K562 (cell line): ENCODE results near the gene ZNF487. TPM values are rescaled to one million over a fixed set of nuclear protein-coding genes. Genes with fewer than 3 reads are reported as not detected.

Source experiments
- FOXA3 ChIP-seq, 2 experiments: fragments of 450-650 bp in 1 of 2; sonication (generic) in 1 of 2; formaldehyde crosslinking; IDR thresholded peaks in 1 of 2; conservative IDR thresholded peaks in 1 of 2; 2 replicates each; pipeline versions ENCODE4 v1.4.0 to v1.8.0; 2020 to 2022; ENCODE audit warnings: mild to moderate bottlenecking in 2 of 2, missing genetic modification reagents in 1 of 2
- GABPB1 ChIP-seq: sonication (generic); formaldehyde crosslinking; IDR thresholded peaks from 2 replicates; pipeline ENCODE4 v1.8.0; 2022; ENCODE audit warnings: mild to moderate bottlenecking, missing genetic modification reagents
- MCM2 ChIP-seq: fragments of 450-650 bp; IDR thresholded peaks from 2 replicates; pipeline ENCODE4 v1.6.1; 2017; ENCODE audit warnings: low read depth, mild to moderate bottlenecking
- NFIC ChIP-seq: fragments of 450-650 bp; IDR thresholded peaks from 2 replicates; pipeline ENCODE4 v1.6.1; 2017; ENCODE audit warnings: mild to moderate bottlenecking, inconsistent platforms
- NFRKB ChIP-seq: fragments of 450-650 bp; IDR thresholded peaks from 2 replicates; pipeline ENCODE4 v1.6.1; 2016; ENCODE audit warnings: low read depth
- NR3C1 ChIP-seq: sonication (generic); formaldehyde crosslinking; IDR thresholded peaks from 2 replicates; pipeline ENCODE4 v1.8.1; 2022; ENCODE audit warnings: missing genetic modification reagents
- PHF21A ChIP-seq: fragments of 450-650 bp; IDR thresholded peaks from 2 replicates; pipeline ENCODE4 v1.6.1; 2017; ENCODE audit warnings: low read depth, borderline replicate concordance
- PHF8 ChIP-seq: fragments of 200-600 bp; sonication (generic); IDR thresholded peaks from 2 replicates; pipeline ENCODE4 v1.6.1; 2012; ENCODE audit warnings: mixed run types, mild to moderate bottlenecking, inconsistent platforms, low read length, moderate library complexity, borderline replicate concordance
- PTRF ChIP-seq: fragments of 450-650 bp; IDR thresholded peaks from 2 replicates; pipeline ENCODE4 v1.6.1; 2016; ENCODE audit warnings: mild to moderate bottlenecking, missing genetic modification characterization, missing compliant biosample characterization
- RAD21 ChIP-seq, 2 experiments: fragments of 250-450 bp in 1 of 2; fragments of 450-650 bp in 1 of 2; sonication (Bioruptor Pico) in 1 of 2; formaldehyde crosslinking in 1 of 2; IDR thresholded peaks in 1 of 2; conservative IDR thresholded peaks in 1 of 2; 2 replicates each; pipeline versions ENCODE4 v1.4.0 to v1.8.0; 2020 to 2022; ENCODE audit warnings: mild to moderate bottlenecking in 2 of 2, moderate library complexity in 1 of 2
- RB1 ChIP-seq: fragments of 450-650 bp; IDR thresholded peaks from 2 replicates; pipeline ENCODE4 v1.6.1; 2017; ENCODE audit warnings: low read depth, mild to moderate bottlenecking
- RBBP5 ChIP-seq: fragments of 200-600 bp; sonication (generic); IDR thresholded peaks from 2 replicates; pipeline ENCODE4 v1.6.1; 2012; ENCODE audit warnings: borderline replicate concordance, mild to moderate bottlenecking, low read length, control low read depth, inconsistent platforms; ENCODE audit not compliant: insufficient read depth, poor library complexity, severe bottlenecking
- RNF2 ChIP-seq: sonication (generic); IDR thresholded peaks from 2 replicates; pipeline ENCODE4 v1.6.1; 2016
- TAF7 ChIP-seq: fragments of 450-650 bp; IDR thresholded peaks from 2 replicates; pipeline ENCODE4 v1.6.1; 2016; ENCODE audit warnings: missing genetic modification characterization, missing compliant biosample characterization
- TEAD1 ChIP-seq, 2 experiments: fragments of 450-650 bp in 1 of 2; sonication (generic) in 1 of 2; formaldehyde crosslinking; IDR thresholded peaks; 2 replicates each; pipeline versions ENCODE4 v1.4.0 to v1.8.0; 2020 to 2022; ENCODE audit warnings: mild to moderate bottlenecking in 2 of 2, missing genetic modification reagents in 1 of 2
- TRIM28 ChIP-seq: fragments of 450-650 bp; IDR thresholded peaks from 2 replicates; pipeline ENCODE4 v1.6.1; 2017
- ZFX ChIP-seq: sonication (generic); formaldehyde crosslinking; IDR thresholded peaks from 2 replicates; pipeline ENCODE4 v1.8.0; 2022; ENCODE audit warnings: mild to moderate bottlenecking, missing genetic modification reagents, moderate library complexity
- ZNF121 ChIP-seq: sonication (generic); formaldehyde crosslinking; conservative IDR thresholded peaks from 2 replicates; pipeline ENCODE4 v1.8.0; 2022; ENCODE audit warnings: missing genetic modification reagents
- ZNF146 ChIP-seq: IDR thresholded peaks from one replicate; pipeline ENCODE4 v1.6.1; 2018; ENCODE audit warnings: missing compliant biosample characterization; ENCODE audit not compliant: unreplicated experiment
- ZNF589 ChIP-seq: fragments of 200-800 bp; sonication (Bioruptor generic); IDR thresholded peaks from 2 replicates; pipeline ENCODE4 v1.6.1; 2016; ENCODE audit warnings: low read depth, missing genetic modification characterization, missing compliant biosample characterization
- polyA plus RNA-seq, 8 experiments: library from polyadenylated mRNA; depleted of rRNA in 4 of 8; stranded (reverse) in 5 of 8; unstranded in 3 of 8; fragments of >200 nt; fragmentation: Nextera tagmentation in 2 of 8; fragmentation: Illumina TruSeq in 1 of 8; extraction: Ambion mirVana in 2 of 8; extraction: Trizol in 1 of 8; gene quantifications; 2 replicates each; pipeline versions ENCODE4 v1.2.1 to v1.2.3, GENCODE V29; 2011 to 2014; ENCODE audit warnings: inconsistent platforms in 1 of 8, missing spikeins in 1 of 8
- total RNA-seq, 7 experiments: library from RNA; depleted of rRNA in 6 of 7; stranded (reverse); fragments of >200 nt in 6 of 7; fragmentation: Illumina TruSeq in 2 of 7; extraction: Trizol in 2 of 7; gene quantifications; 2 replicates each; pipeline versions ENCODE4 v1.2.1 to v1.2.3, GENCODE V29; 2011 to 2021; ENCODE audit warnings: low replicate concordance in 1 of 7
- TF ChIP-seq, protein P1 (sequence below): sonication (generic); formaldehyde crosslinking; IDR thresholded peaks from 2 replicates; pipeline ENCODE4 v1.9.0; 2022; ENCODE audit warnings: mild to moderate bottlenecking, missing genetic modification reagents
- TF ChIP-seq, protein P2 (sequence below), 2 experiments: fragments of 450-650 bp; IDR thresholded peaks; 2 replicates each; pipeline ENCODE4 v1.6.1; 2016
- TF ChIP-seq, protein P3 (sequence below): fragments of 450-650 bp; IDR thresholded peaks from 2 replicates; pipeline ENCODE4 v1.6.1; 2014; ENCODE audit warnings: low read depth, mild to moderate bottlenecking, moderate library complexity, borderline replicate concordance
- TF ChIP-seq, protein P4 (sequence below): sonication (generic); formaldehyde crosslinking; IDR thresholded peaks from 2 replicates; pipeline ENCODE4 v1.8.0; 2022; ENCODE audit warnings: missing genetic modification reagents, mild to moderate bottlenecking, borderline replicate concordance

Gene ZNF487
- total and polyA plus RNA-seq, 9 of the 15 experiments (the other 6 are each of a cell fraction or from before 2014, with no cell fraction given), result 1.9 to 6.5 (median 4.2) TPM

DNA sequence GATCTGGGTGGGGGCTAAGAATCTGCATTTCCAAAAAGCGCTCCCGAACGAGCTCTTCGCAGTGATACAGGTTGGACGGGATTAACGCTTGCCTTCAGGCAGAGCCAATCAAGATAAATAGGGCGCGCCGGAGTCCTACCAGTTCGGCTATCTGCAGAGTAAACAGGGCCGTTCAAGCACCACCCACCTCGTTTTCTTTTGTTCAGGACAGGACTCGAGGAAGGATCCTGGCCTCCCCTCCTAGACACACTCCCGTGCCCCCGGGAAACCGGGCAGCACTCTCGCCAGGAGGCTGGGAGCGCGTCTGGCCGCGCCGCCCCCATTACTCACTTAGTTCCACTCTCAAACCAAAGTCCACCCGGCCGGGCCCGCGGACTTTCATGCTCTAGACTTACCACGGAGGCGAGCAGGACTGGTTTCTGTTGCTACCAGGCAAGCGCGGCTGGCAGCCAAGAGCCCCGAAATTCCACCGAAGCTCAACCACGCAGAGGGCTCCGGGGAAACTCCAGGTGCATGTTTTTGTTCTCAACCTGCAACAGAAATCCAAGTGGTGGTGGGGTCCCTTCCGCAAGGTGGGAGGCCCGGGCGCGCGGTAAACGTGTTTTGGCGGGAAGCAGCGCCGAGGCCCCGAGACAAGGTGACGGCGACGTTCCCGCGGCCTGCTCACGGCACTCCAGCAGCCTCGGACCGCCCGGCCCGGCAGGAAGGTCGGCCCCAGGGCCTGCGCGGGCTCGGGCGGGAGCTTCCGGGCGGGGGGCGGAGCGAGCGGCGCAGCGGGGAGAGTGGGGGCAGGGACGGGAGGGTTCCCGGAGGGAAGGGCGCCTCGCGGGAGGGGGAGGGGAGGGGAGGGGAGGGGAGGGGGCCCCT lies 40.6 kb upstream of the ZNF487 start (continued):
- peak; percentile 6; the same call in 1 of the 2 replicates for TF ChIP-seq TAF7
- TF ChIP-seq MCM2, result no peak
- TF ChIP-seq RBBP5, result peak; percentile 57
- TF ChIP-seq PHF21A, result 0 out of 2 replicates have a peak, but pooled peaks have one; percentile 19
- TF ChIP-seq RAD21 (CRISPR knock-in tag; conservative IDR thresholded peaks at IDR 0.05 in 1 of 2, IDR thresholded peaks at IDR 0.05 in 1 of 2), result peak in 1 of 2 experiments; percentile 3; a peak in 3 of 4 replicates
- TF ChIP-seq, protein P1, sequence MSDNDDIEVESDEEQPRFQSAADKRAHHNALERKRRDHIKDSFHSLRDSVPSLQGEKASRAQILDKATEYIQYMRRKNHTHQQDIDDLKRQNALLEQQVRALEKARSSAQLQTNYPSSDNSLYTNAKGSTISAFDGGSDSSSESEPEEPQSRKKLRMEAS (CRISPR knock-in tag), result peak; percentile 72
- TF ChIP-seq RNF2, result peak; percentile 45; the same call in 1 of the 2 replicates
- TF ChIP-seq NFIC, result 0 out of 2 replicates have a peak, but pooled peaks have one; percentile 3
- TF ChIP-seq, protein P2, sequence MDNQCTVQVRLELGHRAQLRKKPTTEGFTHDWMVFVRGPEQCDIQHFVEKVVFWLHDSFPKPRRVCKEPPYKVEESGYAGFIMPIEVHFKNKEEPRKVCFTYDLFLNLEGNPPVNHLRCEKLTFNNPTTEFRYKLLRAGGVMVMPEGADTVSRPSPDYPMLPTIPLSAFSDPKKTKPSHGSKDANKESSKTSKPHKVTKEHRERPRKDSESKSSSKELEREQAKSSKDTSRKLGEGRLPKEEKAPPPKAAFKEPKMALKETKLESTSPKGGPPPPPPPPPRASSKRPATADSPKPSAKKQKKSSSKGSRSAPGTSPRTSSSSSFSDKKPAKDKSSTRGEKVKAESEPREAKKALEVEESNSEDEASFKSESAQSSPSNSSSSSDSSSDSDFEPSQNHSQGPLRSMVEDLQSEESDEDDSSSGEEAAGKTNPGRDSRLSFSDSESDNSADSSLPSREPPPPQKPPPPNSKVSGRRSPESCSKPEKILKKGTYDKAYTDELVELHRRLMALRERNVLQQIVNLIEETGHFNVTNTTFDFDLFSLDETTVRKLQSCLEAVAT (IDR thresholded peaks at IDR 0.05), result peak; percentile 47 to 78; a peak in 2 of 4 replicates
- TF ChIP-seq NFRKB, result peak; percentile 87; the same call in 1 of the 2 replicates
- TF ChIP-seq GABPB1, result no peak; the same call in 1 of the 2 replicates
- TF ChIP-seq ZNF589 (CRISPR knock-in tag), result peak; percentile 60; the same call in 1 of the 2 replicates
- no peak for TF ChIP-seq PTRF (tag)
- TF ChIP-seq PHF8, result peak; percentile 62; the same call in 1 of the 2 replicates
- TF ChIP-seq RB1, result peak; percentile 97
- peak in 1 of 2 experiments; percentile 77; a peak in 2 of 4 replicates for TF ChIP-seq TEAD1 (CRISPR knock-in tag; IDR thresholded peaks at IDR 0.05)
- TF ChIP-seq ZFX (CRISPR knock-in tag), result peak; percentile 89
- no peak for TF ChIP-seq ZNF146 (CRISPR knock-in tag)
- peak; percentile 88; the same call in 1 of the 2 replicates for TF ChIP-seq NR3C1 (CRISPR knock-in tag)
- TF ChIP-seq TRIM28, result peak; percentile 70
- TF ChIP-seq, protein P3, sequence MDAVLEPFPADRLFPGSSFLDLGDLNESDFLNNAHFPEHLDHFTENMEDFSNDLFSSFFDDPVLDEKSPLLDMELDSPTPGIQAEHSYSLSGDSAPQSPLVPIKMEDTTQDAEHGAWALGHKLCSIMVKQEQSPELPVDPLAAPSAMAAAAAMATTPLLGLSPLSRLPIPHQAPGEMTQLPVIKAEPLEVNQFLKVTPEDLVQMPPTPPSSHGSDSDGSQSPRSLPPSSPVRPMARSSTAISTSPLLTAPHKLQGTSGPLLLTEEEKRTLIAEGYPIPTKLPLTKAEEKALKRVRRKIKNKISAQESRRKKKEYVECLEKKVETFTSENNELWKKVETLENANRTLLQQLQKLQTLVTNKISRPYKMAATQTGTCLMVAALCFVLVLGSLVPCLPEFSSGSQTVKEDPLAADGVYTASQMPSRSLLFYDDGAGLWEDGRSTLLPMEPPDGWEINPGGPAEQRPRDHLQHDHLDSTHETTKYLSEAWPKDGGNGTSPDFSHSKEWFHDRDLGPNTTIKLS, result 0 out of 2 replicates have a peak, but pooled peaks have one; percentile 29
- peak; percentile 91 to 93 for TF ChIP-seq FOXA3 (CRISPR knock-in tag; conservative IDR thresholded peaks at IDR 0.05 in 1 of 2, IDR thresholded peaks at IDR 0.05 in 1 of 2)
- TF ChIP-seq ZNF121 (CRISPR knock-in tag), result 0 out of 2 replicates have a peak, but pooled peaks have one; percentile 5
- TF ChIP-seq, protein P4, sequence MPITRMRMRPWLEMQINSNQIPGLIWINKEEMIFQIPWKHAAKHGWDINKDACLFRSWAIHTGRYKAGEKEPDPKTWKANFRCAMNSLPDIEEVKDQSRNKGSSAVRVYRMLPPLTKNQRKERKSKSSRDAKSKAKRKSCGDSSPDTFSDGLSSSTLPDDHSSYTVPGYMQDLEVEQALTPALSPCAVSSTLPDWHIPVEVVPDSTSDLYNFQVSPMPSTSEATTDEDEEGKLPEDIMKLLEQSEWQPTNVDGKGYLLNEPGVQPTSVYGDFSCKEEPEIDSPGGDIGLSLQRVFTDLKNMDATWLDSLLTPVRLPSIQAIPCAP (CRISPR knock-in tag), result peak; percentile 55; the same call in 1 of the 2 replicates
